Gastrocnemius medialis (tissue), 4 donors: ENCODE measurements around the gene PRKAG2.
A peak's percentile ranks its signal among the peaks of the same experiment; 100 is the strongest.

Experiments
- CTCF ChIP-seq, 5 experiments: fragments of 450-650 bp in 3 of 5; fragments of 200-600 bp in 2 of 5; sonication (generic) in 2 of 5; IDR thresholded peaks in 4 of 5; conservative IDR thresholded peaks in 1 of 5; 1 replicate in 4 of 5; 2 replicates in 1 of 5; pipeline ENCODE4 v1.5.1; 2016 to 2019; ENCODE audit warnings: antibody characterized with exemption in 5 of 5, mild to moderate bottlenecking in 3 of 5, moderate library complexity in 3 of 5
- POLR2A ChIP-seq, 2 donors: fragments of 450-650 bp; IDR thresholded peaks; one replicate each; pipeline ENCODE4 v1.6.1; 2017; ENCODE audit warnings: antibody characterized with exemption in 2 of 2, mild to moderate bottlenecking in 2 of 2, moderate library complexity in 2 of 2

- TF ChIP-seq POLR2A (IDR thresholded peaks at IDR 0.05) (peak; percentile 74 to 85), CTCF (IDR thresholded peaks at IDR 0.05 in 4 of 5, conservative IDR thresholded peaks at IDR 0.05 in 1 of 5) (peak in 3 of 5 experiments; percentile 25 to 51 (median 41))
Observed at GRCh38 chr7:151736403-151736909, 140.5 kb downstream of the PRKAG2 start.
